ENCODE results near the gene ANO3. TPM values are rescaled to one million over a fixed set of nuclear protein-coding genes. Genes with fewer than 3 reads are reported as not detected.

Gene ANO3
- total and polyA plus RNA-seq, 2 donors from 2014 or later, result 0.30 to 1.5 TPM

- Histone ChIP-seq H3K9me3 (ENCODE audit: control insufficient read depth in 2 of 3, insufficient read depth in 1 of 3, low read length in 3 of 3) (no peaks in the 10 kb centered on the region), H3K27me3 (ENCODE audit: control insufficient read depth, insufficient read depth, low read length) (no peaks in the 10 kb centered on the region), H3K9ac (ENCODE audit: low read length in 3 of 3) (no peak overlapping the region), H3K4me1 (ENCODE audit: control insufficient read depth in 2 of 3, insufficient read depth in 2 of 3, low read depth in 1 of 3, low read length in 3 of 3) (no peaks in the 10 kb centered on the region), H3K4me3 (ENCODE audit: low read length in 3 of 3) (no peak overlapping the region), H3K27ac (ENCODE audit: low read depth in 2 of 2, low read length in 2 of 2) (no peak overlapping the region), H3K36me3 (ENCODE audit: control insufficient read depth in 2 of 3, insufficient read depth in 3 of 3, low read length in 3 of 3) (no peaks in the 10 kb centered on the region)
- no peak for TF ChIP-seq CTCF (IDR thresholded peaks at IDR 0.05; ENCODE audit: borderline replicate concordance, extremely low read depth, insufficient read depth)
- FAIRE-seq (no peak), DNase-seq (no peak)
- intact Hi-C loops (cut with DNase I), result no loop called here
Observed at GRCh38 chr11:26319906-26320305, 12.0 kb upstream of the ANO3 start.

- H3K9me3 ChIP-seq (ENCODE audit: control insufficient read depth in 2 of 3, insufficient read depth in 1 of 3, low read length in 3 of 3), result no peaks in the 10 kb centered on the region
- intact Hi-C loops (cut with DNase I), result no loop called here
- no peaks in the 10 kb centered on the region for H3K27me3 ChIP-seq (ENCODE audit: control insufficient read depth, insufficient read depth, low read length)
- DNase-seq (no peak), FAIRE-seq (no peak)
- TF ChIP-seq CTCF (IDR thresholded peaks at IDR 0.05; ENCODE audit: borderline replicate concordance, extremely low read depth, insufficient read depth), result no peak
- no peaks in the 10 kb centered on the region for H3K36me3 ChIP-seq (ENCODE audit: control insufficient read depth in 2 of 3, insufficient read depth in 3 of 3, low read length in 3 of 3)
- H3K4me3 ChIP-seq (ENCODE audit: low read length in 3 of 3), result no peak overlapping the region
- H3K4me1 ChIP-seq (ENCODE audit: control insufficient read depth in 2 of 3, insufficient read depth in 2 of 3, low read depth in 1 of 3, low read length in 3 of 3), result no peaks in the 10 kb centered on the region
- no peak overlapping the region for H3K9ac ChIP-seq (ENCODE audit: low read length in 3 of 3)
- no peak overlapping the region for H3K27ac ChIP-seq (ENCODE audit: low read depth in 2 of 2, low read length in 2 of 2)
Observed at GRCh38 chr11:26321516-26321915, 10.4 kb upstream of the ANO3 start.

GRCh38 chr11:26322335-26323067, 9.4 kb upstream of the ANO3 start:
- no peak overlapping the region for H3K9ac ChIP-seq (ENCODE audit: low read length in 3 of 3)
- TF ChIP-seq CTCF (IDR thresholded peaks at IDR 0.05; ENCODE audit: borderline replicate concordance, extremely low read depth, insufficient read depth), result no peak
- FAIRE-seq (no peak), DNase-seq (no peak)
- no peaks in the 10 kb centered on the region for H3K4me1 ChIP-seq (ENCODE audit: control insufficient read depth in 2 of 3, insufficient read depth in 2 of 3, low read depth in 1 of 3, low read length in 3 of 3)
- no peak overlapping the region for H3K27ac ChIP-seq (ENCODE audit: low read depth in 2 of 2, low read length in 2 of 2)
- H3K36me3 ChIP-seq (ENCODE audit: control insufficient read depth in 2 of 3, insufficient read depth in 3 of 3, low read length in 3 of 3), result no peaks in the 10 kb centered on the region
- H3K27me3 ChIP-seq (ENCODE audit: control insufficient read depth, insufficient read depth, low read length), result no peaks in the 10 kb centered on the region
- intact Hi-C loops (cut with DNase I), result no loop called here
- no peaks in the 10 kb centered on the region for H3K9me3 ChIP-seq (ENCODE audit: control insufficient read depth in 2 of 3, insufficient read depth in 1 of 3, low read length in 3 of 3)
- H3K4me3 ChIP-seq (ENCODE audit: low read length in 3 of 3), result no peak overlapping the region

- no peaks in the 10 kb centered on the region for H3K27me3 ChIP-seq (ENCODE audit: control insufficient read depth, insufficient read depth, low read length)
- H3K36me3 ChIP-seq (ENCODE audit: control insufficient read depth in 2 of 3, insufficient read depth in 3 of 3, low read length in 3 of 3), result no peaks in the 10 kb centered on the region
- H3K4me1 ChIP-seq (ENCODE audit: control insufficient read depth in 2 of 3, insufficient read depth in 2 of 3, low read depth in 1 of 3, low read length in 3 of 3), result no peaks in the 10 kb centered on the region
- no peak overlapping the region for H3K27ac ChIP-seq (ENCODE audit: low read depth in 2 of 2, low read length in 2 of 2)
- no peak for TF ChIP-seq CTCF (IDR thresholded peaks at IDR 0.05; ENCODE audit: borderline replicate concordance, extremely low read depth, insufficient read depth)
- no peak overlapping the region for H3K9ac ChIP-seq (ENCODE audit: low read length in 3 of 3)
- no peak overlapping the region for H3K4me3 ChIP-seq (ENCODE audit: low read length in 3 of 3)
- intact Hi-C loops (cut with DNase I), result no loop called here
- DNase-seq (no peak), FAIRE-seq (no peak)
- no peaks in the 10 kb centered on the region for H3K9me3 ChIP-seq (ENCODE audit: control insufficient read depth in 2 of 3, insufficient read depth in 1 of 3, low read length in 3 of 3)
Observed at GRCh38 chr11:26323837-26324236, 8.1 kb upstream of the ANO3 start.
